ENCODE measurements around the gene ATF5. TPM values are rescaled to one million over a fixed set of nuclear protein-coding genes. Genes with fewer than 3 reads are reported as not detected.

ATF5 gene
- total RNA-seq (10 to 100 TPM in 5 of 7 donors, 1 to 10 TPM in 2; 4.3 to 23.5 (median 16.0) TPM), polyA plus RNA-seq (10 to 100 TPM; 17.3 to 20.1 TPM)
- long read RNA-seq, donor 1, partial matches to known transcripts = 0 of 3 reads
- long read RNA-seq, donor 1, other reads (novel, unspliced or antisense) = 1 of 3 reads
- long read RNA-seq, donor 2, partial matches to known transcripts = 0 of 6 reads
- long read RNA-seq, donor 2, other reads (novel, unspliced or antisense) = 0 of 6 reads
- long read RNA-seq, donor 3, partial matches to known transcripts = 0 of 9 reads
- long read RNA-seq, donor 3, other reads (novel, unspliced or antisense) = 4 of 9 reads

GRCh38 chr19:49929121-49929610 is at the start of gene ATF5, which contains the start of gene NUP62:
Gene ATF5 (plus strand): TSS chr19:49929205. CDS start chr19:49930851, 1,646 bp downstream.
Gene NUP62 (minus strand): TSS chr19:49929504. CDS start chr19:49909807, 19,697 bp downstream.
- Histone ChIP-seq H3K27me3 (no peaks in the 10 kb centered on the region), H3K4me1 (ENCODE audit: insufficient read depth) (peaks cover 10% of the 10 kb centered on the region), H3K27ac (peak within 1 kb of the TSS; percentile 82), H3K4me3 (peak within 1 kb of the TSS; percentile 94), H3K36me3 (no peaks in the 10 kb centered on the region), H3K9me3 (no peaks in the 10 kb centered on the region)
- intact Hi-C loops (cut with DNase I) = loop anchor here in 1 of 4 donors (2.0 kb wide), 1 partner anchor 50 kb away; no protein-coding TSS in a partner anchor
- 0 to 1% (median 1%) methylated on average over 31 to 48 of the region's 48 CpGs for WGBS, 3 donors
- no peak for TF ChIP-seq POLR2A (IDR thresholded peaks at IDR 0.05)
- no peak for TF ChIP-seq EP300 (IDR thresholded peaks at IDR 0.05)
- no peak for TF ChIP-seq CTCF (IDR thresholded peaks at IDR 0.05)
- DNase-seq = peak; percentile 89 to 95 (median 94)

DNA sequence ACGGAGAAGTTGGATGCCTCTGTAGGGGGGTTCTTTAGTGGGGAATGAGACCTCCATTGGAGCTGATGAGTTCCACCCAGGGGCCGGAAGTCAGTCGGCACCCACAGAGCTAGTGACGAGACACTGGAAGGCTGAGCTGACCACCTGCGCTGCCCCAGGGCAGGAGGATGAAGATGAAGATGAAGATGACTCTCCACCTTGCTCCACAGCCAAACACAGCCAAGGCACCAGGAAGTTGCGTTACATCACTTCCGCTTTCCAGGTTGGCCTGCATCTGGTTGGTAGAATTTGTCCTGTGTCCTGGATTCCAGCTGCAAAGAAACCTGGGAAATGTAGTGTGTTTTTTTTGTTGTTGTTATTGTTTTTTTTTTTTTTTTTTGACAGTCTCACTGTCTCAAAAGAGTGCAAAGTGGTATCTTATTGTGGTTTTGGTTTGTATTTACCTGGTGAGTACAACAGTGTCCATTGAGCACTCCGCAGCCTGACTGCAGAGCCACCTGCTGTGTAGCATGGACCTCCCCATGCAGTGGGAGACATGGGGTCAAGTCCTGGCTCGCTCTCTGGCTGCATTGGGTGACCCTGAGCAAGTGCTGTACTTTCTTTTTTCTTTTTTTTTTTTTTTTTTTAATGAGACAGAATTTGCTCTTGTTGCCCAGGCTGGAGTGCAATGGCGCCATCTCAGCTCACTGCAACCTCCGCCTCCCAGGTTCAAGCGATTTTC is 49.6 kb upstream of the ATF5 start:
- Histone ChIP-seq H3K27ac (no peak overlapping the region), H3K4me1 (ENCODE audit: insufficient read depth) (no peaks in the 10 kb centered on the region), H3K27me3 (no peaks in the 10 kb centered on the region), H3K36me3 (no peaks in the 10 kb centered on the region), H3K4me3 (no peak overlapping the region), H3K9me3 (no peaks in the 10 kb centered on the region)
- TF ChIP-seq EP300 (IDR thresholded peaks at IDR 0.05) = no peak
- TF ChIP-seq CTCF (IDR thresholded peaks at IDR 0.05) = no peak
- no peak for TF ChIP-seq POLR2A (IDR thresholded peaks at IDR 0.05)
- intact Hi-C loops (cut with DNase I) = loop anchor here in 1 of 4 donors (2.0 kb wide), 1 partner anchor 49 kb away; the partner anchor contains the start of genes ATF5 and NUP62
- DNase-seq = peak in 4 of 5 donors; percentile 32 to 45 (median 43)
- 92 to 93% (median 93%) methylated on average over 12 of the region's 12 CpGs for WGBS, 3 donors

DNA sequence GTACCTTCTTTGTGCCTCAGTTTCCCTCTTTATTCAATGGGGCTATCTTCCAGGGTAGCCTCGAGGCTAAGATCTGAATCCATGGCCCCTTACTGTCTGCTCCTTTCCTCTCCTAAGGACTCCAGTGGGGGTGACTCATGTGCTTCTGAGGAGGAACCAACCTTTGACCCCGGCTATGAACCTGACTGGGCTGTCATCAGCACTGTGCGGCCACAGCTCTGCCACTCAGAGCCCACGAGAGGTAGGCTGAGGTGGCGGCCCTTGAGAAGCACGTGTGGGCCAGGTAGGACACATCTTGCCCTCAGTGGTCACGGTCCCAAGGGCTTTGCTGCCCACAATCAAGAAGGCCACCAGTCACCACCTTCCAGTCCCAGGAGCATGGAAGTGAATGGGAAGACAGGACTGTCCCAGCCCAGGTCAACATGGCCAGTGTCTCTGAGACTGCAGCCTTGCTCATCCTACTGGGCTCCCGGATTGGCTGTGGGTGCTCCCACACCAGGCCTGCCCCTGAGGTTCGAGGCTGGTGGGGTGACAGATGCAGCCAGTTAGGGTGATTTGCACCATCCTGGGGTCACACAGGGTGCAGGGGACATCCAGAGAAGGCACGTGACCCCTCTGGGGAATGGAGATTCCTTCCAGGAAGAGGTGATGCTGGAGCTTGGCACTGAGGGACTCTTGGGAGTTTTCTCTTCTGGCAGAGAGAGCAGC is 48.7 kb upstream of the ATF5 start:
- H3K4me1 ChIP-seq (ENCODE audit: insufficient read depth) = no peaks in the 10 kb centered on the region
- intact Hi-C loops (cut with DNase I) = loop anchor here in 1 of 4 donors (5.0 kb wide), 1 partner anchor 133 kb away; no protein-coding TSS in a partner anchor
- TF ChIP-seq POLR2A (IDR thresholded peaks at IDR 0.05) (no peak), EP300 (IDR thresholded peaks at IDR 0.05) (no peak), CTCF (IDR thresholded peaks at IDR 0.05) (no peak)
- no peak overlapping the region for H3K4me3 ChIP-seq
- H3K27ac ChIP-seq = no peak overlapping the region
- H3K36me3 ChIP-seq = no peaks in the 10 kb centered on the region
- peak in 1 of 5 donors; percentile 34 for DNase-seq
- H3K27me3 ChIP-seq = no peaks in the 10 kb centered on the region
- WGBS, 3 donors = 87 to 93% (median 87%) methylated on average over 10 of the region's 10 CpGs
- no peaks in the 10 kb centered on the region for H3K9me3 ChIP-seq

- no peak for TF ChIP-seq POLR2A (IDR thresholded peaks at IDR 0.05)
- TF ChIP-seq EP300 (IDR thresholded peaks at IDR 0.05) = no peak
- no peak for TF ChIP-seq CTCF (IDR thresholded peaks at IDR 0.05)
- Histone ChIP-seq H3K36me3 (no peaks in the 10 kb centered on the region), H3K27me3 (no peaks in the 10 kb centered on the region), H3K4me3 (no peak overlapping the region), H3K27ac (no peak overlapping the region), H3K4me1 (ENCODE audit: insufficient read depth) (no peaks in the 10 kb centered on the region), H3K9me3 (no peaks in the 10 kb centered on the region)
- WGBS, 3 donors = 90 to 95% (median 94%) methylated on average over 17 of the region's 17 CpGs
- DNase-seq = peak in 2 of 5 donors; percentile 35 to 37
- intact Hi-C loops (cut with DNase I) = loop anchor here in 1 of 4 donors (5.0 kb wide), 1 partner anchor 134 kb away; no protein-coding TSS in a partner anchor
Observed at GRCh38 chr19:49881186-49881585, 47.8 kb upstream of the ATF5 start.

Measured in ovary (tissue), 10 donors.